Astrocyte (in vitro differentiated cells and primary cell): Measurements from ENCODE around the gene CENPW.

Experiments
- CTCF ChIP-seq: IDR thresholded peaks from 2 replicates; pipeline ENCODE4 v1.5.1; 2011; ENCODE audit warnings: low read depth, mild to moderate bottlenecking, inconsistent platforms, low read length, moderate library complexity; ENCODE audit not compliant: insufficient read depth
- EZH2 ChIP-seq: IDR thresholded peaks from 2 replicates; pipeline ENCODE4 v1.6.1; 2012; ENCODE audit warnings: mild to moderate bottlenecking, low read length, inconsistent platforms; ENCODE audit not compliant: insufficient read depth

DNA sequence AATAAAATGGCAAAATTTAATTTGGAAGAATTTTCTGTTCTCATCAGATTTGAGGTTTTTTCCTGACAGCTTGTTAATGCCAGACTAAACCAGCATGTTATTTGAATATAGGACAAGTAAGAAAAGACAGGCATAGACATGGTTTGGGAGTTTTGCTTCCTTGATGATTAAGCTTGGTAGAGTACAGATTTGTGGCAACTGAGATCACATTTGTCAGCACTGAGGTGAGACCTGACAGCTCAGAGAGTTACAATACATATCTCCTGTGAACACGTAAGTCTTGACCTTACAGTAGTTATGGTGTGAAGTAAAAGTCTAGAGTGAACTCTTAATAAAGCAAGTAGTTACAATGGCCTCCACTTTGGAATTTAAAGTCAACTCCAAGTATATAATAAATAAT lies 34.5 kb downstream of the CENPW start:
- no peak for TF ChIP-seq CTCF
- TF ChIP-seq EZH2: no peak
